ENCODE results near the gene HCAR2.
A peak's percentile ranks its signal among the peaks of the same experiment; 100 is the strongest.
"Not testable (repeated sequence)": the region's sequence is repeated elsewhere in the genome, so short reads cannot be mapped to it uniquely, and the experiment has no call there.

HCAR2 gene

DNA sequence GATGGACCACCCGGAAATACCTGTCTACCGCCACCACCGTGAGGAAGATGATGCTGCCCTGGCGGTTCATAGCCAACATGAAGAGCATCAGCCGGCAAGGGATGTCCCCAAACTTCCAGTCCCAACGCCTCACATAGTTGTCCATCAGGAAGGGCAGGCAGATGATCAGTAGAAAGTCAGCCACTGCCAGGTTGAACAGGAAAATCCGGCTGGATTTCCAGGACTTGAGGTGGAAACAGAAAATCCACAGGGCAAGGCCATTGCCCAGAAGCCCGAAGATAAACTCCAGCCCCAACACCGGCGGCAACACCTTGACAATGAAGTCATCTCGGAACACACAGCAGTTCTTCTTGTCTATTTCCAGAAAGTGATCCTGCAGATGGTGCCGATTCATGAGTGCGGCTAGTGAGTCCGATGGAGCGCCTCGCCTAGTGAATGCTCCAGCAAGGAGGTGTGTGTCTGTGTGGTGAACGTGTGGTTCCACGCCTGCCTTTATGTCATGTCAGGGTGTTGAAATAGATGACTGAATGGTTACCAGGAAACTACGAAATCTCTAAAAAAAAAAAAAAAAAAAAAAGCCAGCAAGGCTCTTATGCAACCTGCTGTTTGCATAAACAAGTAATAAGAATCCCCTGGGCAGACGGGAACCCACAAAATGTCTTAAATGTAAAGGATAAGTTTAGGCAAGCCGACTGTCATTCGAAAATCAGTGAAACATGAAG, at the start of gene HCAR2:
TSS of gene HCAR2 (minus strand) at position 468 of the 722 bp plus-strand sequence. CDS start at position 394, 74 bp downstream.
- peak; percentile 89 for DNase-seq

DNA sequence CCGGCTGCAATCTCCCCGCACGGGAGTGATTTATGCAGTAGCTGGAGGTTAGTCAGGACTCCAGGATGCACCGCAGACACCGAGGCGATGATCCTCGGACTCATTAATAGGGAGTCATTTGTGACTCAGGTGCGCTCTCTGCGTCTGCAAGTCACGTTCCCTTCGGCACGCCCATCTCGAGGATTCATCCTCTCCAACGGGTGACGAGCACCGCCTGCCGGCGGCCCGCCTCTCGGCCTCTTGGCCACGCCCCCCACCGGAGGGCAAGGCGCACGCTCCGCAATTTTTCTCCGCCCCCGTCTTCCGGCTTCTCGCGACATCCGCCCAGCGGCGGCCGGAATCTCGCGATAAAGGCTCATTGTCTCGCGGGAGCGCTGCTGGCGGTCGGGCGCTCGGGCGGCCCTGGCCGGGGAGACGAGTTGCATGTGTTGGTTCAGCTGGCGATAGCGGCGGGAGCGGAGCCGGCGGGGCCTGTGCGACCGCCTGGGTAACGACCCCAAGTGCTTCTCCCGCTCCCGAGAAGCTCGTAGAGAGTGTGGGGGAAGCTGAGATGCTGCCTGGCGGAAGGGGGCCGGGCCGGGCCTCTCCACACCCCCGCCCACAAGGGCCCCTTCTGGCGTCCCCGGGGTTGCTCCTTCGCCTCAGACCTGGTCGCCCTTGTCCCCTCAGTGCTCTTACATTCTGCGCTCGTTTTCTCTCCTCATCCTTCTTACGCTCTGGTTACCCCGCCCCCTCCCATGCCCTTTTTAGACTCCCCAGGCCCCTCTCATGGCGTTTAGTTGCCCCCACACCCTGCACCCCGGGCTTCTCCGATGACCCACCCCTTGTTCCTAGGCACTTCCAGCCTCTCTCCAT, 49.5 kb upstream of the HCAR2 start, which contains the start of gene DENR:
TSS of gene DENR (plus strand) at position 361 of the 855 bp plus-strand sequence. CDS start 878 bp downstream, outside the sequence.
- DNase-seq: peak; percentile 92

DNA sequence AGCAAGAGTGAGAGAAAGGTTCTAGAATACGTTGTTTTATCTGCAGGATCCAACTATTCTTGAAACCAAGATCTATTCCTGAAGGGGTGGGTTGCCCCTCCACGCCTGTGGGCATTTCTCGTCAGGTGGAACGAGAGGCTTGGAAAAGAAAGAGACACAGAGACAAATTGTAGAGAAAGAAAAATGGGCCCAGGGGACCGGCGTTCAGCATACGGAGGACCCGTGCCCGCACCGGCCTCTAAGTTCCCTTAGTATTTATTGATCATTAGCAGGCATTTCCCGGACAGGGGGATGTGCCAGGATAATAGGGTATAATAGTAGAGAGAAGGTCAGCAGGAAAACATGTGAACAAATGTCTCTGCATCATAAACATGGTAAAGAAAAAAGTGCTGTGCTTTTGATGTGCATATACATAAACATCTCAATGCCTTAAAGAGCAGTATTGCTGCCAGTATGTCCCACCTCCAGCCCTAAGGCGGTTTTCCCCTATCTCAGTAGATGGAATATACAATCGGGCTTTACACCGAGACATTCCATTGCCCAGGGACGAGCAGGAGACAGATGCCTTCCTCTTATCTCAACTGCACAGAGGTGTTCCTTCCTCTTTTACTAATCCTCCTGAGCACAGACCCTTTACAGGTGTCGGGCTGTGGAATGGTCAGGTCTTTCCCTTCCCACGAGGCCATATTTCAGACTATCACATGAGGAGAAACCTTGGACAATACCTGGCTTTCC, 47.8 kb upstream of the HCAR2 start:
- not testable (repeated sequence) for DNase-seq

DNA sequence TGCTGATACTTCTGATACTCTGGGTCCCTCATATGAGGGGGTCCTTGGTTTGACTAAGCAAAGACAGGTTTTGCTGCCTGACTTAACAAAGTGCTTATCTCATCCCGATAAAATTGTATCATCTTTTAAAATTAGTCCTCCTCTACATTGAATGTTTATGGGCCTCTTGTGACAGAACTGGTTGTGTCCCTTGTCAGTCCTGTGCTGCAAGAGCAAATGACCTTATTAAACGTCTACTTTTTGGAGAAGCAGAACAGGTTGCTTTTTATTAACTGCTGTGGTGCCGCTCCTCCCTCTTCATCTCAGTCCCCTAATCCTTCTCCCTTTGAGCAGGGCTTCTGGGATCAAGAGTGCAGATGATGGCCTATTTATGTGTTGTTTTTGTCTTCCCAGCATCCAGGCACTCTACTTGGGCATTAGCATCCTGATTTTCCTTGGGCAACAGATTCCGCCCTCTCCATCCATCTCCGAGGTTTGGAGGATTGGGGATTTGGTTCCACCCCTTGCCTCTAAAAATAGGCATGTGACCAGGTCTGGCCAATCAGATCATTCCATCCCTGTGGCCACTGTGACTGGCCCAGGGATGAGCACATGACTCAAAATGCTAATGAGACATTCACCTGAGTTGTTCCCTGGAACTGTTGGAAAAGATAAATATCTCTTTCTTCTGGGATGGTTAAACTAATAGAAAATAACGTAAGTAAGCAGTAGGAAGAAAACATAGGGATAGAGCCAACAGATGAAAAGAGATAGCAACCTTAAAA, 46.6 kb upstream of the HCAR2 start:
- no peak for DNase-seq

DNA sequence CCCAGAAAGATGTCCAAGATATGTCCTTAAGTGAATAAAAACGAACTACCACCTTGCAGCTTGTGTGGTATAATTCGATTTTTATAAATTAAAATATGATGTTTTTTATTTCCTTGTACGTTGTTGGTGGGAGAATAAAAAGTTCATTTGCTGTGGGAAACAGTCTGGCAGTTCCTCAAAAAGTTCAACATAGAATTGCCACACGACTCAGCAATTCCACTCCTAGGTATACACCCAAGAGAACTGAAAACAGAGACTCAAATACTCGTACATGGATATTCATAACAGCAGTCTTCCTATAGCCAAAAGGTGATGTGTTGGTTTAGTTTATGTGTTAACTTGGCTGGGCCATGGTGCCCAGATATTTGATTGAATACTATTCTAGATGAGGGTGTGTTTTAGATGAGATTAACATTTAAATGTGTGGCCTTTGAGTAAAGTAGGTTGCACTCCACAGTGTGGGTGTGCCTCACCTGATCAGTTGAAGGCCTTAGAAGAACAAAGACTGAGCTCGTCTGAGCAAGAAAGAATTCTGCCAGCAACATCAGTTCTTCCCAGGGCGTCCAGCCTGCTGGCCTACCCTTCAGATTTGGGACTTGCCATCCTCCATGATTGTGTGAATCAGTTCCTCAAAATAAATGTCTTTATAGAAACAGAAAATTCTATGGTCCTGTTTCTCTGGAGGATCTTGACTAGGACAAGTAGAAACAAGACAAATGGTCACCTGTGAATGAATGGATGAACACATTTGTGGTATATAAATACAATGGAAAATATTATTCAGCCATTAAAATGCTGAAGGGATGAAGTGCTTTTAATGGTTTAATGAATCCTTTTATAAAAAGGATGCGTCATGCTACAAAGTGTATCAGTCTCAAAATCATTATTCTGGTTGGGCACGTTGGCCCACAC, 44.3 kb upstream of the HCAR2 start:
- peak; percentile 19 for DNase-seq

DNA sequence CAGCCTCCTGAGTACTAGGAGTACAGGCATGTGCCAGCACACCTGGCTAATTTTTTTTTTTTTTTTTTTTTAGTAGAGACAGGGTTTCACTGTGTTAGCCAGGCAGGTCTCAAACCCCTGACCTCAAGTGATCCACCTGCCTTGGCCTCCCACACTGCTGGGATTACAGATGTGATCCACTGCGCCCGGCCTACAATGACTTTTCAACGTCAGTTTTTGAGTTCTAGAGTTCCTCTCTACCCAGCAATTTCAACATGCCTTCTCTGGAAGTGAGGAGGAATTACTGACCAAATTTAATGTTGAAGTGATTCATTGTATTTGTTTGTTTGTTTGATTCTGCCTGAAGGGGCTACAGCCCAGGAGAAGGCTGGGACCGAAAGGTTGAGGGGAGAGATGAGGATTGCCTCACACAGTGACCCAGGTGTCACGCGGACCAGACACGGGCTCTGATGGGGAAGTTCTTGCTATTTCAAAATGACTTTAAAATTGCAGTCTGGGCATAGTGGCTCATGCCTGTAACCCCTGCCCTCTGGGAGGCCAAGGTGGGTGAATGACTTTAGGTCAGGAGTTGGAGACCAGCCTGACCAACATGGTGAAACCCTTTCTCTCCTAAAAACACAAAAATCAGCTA, 40.9 kb upstream of the HCAR2 start:
- DNase-seq: peak; percentile 38

DNA sequence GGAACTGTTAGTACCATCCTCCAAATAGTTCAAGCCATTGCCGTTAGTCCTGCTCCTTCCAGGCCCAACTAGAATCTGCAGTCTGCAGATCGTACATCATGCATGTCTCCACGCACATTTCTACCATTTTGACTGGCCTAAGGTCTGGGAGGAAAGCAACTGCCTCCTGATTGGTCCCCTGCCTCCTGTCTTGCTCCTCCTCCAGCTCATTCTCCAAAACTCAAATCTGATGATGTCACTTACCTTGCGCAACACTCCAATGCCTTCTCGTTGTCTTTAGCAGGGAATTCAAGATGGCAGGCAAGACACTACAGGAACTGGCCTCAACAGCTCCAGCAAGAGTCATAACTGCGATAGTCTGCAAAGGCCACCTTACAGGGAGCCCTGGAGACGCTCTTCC, 37.2 kb upstream of the HCAR2 start:
- DNase-seq: no peak

- no peak for DNase-seq
Measured at GRCh38 chr12:122738571-122738970, 35.4 kb upstream of the HCAR2 start.

- DNase-seq: no peak
Measured at GRCh38 chr12:122732611-122733010, 29.5 kb upstream of the HCAR2 start.

GRCh38 chr12:122732170-122732569, 29.0 kb upstream of the HCAR2 start:
- DNase-seq: peak; percentile 8

DNA sequence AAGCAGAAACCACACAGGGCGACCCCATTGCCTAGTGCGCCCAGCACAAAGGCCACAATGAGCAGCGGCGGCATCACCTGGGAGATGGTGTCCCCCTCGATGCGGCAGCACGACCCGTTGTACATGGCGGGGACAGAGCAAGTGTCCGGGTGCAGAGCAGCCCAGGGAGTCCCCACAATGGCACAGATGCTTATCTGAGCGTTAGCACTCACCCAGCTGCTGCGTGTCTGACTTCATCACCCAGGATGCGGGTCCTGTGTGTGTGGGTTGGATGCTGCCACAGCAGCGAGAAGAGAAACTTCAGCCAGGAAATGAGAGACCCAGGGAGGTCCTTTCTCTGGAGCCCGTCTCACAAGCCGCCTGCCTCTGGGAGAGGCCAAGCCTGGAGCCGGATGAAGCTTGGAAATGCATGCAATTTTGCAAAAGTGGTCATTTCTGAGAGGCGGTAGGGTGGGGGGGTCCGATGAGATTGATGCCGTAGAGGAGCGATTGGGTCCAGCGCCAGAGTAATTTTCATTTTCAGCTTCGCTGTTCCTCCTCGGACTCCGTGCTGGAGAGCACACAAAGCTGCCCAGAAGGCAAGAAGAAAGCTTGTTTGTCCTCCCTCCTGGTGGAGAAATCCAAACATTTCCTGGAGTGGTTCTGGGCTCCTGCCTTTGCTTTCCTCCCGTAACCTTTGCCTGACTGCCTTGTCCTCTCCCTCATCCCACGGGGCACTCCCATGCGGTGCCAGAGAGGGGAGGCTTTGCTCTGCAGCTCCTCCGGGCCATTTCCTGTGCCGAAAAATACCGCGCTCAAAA, 27.3 kb upstream of the HCAR2 start, which contains the start of gene HCAR1:
TSS of gene HCAR1 (minus strand) at position 630 of the 800 bp plus-strand sequence. CDS start at position 125, 505 bp downstream.
- peak; percentile 37 for DNase-seq

GRCh38 chr12:122729583-122730214, 26.5 kb upstream of the HCAR2 start:
- no peak for DNase-seq

GRCh38 chr12:122726080-122726558, 23.0 kb upstream of the HCAR2 start:
- DNase-seq: peak; percentile 58

DNA sequence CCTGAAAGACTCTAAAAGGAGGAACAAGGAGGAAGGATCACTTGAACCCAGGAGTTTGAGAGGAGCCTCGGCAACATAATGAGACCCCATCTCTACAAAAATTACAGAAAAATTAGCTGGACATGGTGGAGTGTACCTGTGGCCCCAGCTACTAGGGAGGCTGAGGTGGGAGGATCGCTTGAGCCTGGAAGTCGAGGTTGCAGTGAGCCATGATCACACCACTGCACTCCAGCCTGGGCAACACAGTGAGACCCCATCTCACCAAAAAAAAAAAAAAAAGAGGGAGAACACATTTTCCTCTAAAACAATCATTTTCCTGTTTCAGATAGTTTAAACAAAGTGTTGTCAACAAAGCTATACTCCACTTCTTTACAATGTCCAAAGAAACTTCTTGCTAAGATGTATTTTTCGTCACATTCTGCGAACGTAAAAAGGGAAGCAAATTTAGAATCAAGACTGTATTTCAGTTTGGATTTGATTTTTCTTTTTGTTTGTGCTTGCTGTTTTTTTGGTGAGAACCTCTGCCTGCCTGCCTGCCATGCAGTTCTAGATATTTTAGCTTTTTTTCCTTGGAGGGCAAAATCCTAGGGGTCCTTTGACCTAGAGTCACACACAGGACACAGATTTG, 22.4 kb upstream of the HCAR2 start:
- DNase-seq: no peak

DNA sequence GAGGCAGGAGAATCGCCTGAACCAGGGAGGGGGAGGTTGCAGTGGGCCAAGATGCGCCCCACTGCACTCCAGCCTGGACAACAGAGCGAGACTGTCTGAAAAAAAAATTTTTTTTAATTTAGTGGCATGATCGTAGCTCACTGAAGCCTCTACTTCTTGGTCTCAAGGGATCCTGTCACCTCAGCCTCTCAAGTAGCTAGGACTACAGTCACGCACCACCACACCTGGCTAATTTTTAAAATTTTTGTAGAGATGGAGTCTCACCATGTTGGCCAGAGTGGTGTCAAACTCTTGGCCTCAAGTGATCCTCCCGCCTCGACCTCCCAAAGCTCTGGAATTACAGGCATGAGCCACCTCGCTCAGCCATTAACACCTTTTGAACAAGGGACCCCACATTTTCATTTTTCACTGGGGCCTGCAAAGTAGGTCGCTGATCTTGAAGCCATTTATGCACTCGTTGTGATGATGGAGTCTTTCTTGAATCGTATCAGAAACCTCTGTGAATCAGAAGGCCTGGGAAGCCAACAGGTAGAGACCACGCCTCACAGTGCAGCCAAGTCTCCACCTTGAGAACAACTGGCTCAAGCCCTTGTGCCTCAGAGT, 21.6 kb upstream of the HCAR2 start:
- no peak for DNase-seq

- peak; percentile 70 for DNase-seq
Measured at GRCh38 chr12:122722387-122722786, 19.2 kb upstream of the HCAR2 start.

DNA sequence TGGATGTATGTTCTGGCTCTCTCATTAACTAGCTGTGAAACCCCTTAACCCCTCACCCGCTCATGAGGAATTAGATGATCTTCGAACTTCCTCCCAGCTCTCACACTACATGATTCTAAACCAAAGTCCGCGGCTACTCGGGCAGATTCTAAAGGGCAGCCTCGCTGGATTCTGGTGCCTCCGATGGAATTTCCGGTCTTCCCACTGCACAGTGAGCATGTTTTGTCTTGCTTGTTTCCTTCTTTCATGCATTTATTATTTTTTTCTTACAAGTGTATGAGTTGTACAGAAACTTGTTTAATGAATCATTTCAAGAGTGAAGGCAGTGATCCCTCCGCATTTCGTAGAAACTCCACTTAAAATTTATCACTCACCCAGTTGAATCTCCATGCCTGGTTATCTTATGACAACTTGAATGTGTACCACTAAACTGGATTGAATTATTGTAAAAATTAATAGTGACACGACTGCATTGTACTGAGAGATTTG, 17.9 kb upstream of the HCAR2 start:
- no peak for DNase-seq

- peak; percentile 75 for DNase-seq
Measured at GRCh38 chr12:122716658-122717057, 13.5 kb upstream of the HCAR2 start, which contains the start of gene HCAR3. TSS of gene HCAR3 (minus strand) at chr12:122716811. CDS start at chr12:122716737, 74 bp downstream.
